GM10248 (cell line): Measurements from ENCODE around the gene ADAMTSL3.

Experiments
- CTCF ChIA-PET: fragments of 300-600 bp; sonication (Branson Sonifier 250); formaldehyde crosslinking; extraction: SDS; loops from one replicate; lab custom pipeline; 2021; ENCODE audit warnings: antibody characterized with exemption; lab: Yijun Ruan, JAX
- POLR2A ChIA-PET: fragments of 350-650 bp; sonication (Branson Sonifier 250); formaldehyde crosslinking; extraction: SDS; loops from one replicate; lab custom pipeline; 2020; ENCODE audit warnings: antibody characterized with exemption; lab: Yijun Ruan, JAX
- DNase-seq: peaks from one replicate; pipeline ENCODE4 v3.0.0; 2012; ENCODE audit errors: extremely low spot score
- TF ChIP-seq, protein P1 (sequence below): IDR thresholded peaks from 2 replicates; pipeline ENCODE4 v1.5.1; 2012; ENCODE audit warnings: mild to moderate bottlenecking, low read depth; ENCODE audit errors: extremely low read depth, missing control alignments, control extremely low read depth

ADAMTSL3 gene

GRCh38 chr15:83717010-83717409 is 63.1 kb downstream of the ADAMTSL3 start:
- TF ChIP-seq, protein P1, sequence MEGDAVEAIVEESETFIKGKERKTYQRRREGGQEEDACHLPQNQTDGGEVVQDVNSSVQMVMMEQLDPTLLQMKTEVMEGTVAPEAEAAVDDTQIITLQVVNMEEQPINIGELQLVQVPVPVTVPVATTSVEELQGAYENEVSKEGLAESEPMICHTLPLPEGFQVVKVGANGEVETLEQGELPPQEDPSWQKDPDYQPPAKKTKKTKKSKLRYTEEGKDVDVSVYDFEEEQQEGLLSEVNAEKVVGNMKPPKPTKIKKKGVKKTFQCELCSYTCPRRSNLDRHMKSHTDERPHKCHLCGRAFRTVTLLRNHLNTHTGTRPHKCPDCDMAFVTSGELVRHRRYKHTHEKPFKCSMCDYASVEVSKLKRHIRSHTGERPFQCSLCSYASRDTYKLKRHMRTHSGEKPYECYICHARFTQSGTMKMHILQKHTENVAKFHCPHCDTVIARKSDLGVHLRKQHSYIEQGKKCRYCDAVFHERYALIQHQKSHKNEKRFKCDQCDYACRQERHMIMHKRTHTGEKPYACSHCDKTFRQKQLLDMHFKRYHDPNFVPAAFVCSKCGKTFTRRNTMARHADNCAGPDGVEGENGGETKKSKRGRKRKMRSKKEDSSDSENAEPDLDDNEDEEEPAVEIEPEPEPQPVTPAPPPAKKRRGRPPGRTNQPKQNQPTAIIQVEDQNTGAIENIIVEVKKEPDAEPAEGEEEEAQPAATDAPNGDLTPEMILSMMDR: no peak
- DNase-seq: no peak
- CTCF ChIA-PET: interaction anchor here (1.1 kb wide), 1 partner anchor 16 kb away, joined by 3 read pairs; no protein-coding TSS in a partner anchor
- POLR2A ChIA-PET: no interaction called here

DNA sequence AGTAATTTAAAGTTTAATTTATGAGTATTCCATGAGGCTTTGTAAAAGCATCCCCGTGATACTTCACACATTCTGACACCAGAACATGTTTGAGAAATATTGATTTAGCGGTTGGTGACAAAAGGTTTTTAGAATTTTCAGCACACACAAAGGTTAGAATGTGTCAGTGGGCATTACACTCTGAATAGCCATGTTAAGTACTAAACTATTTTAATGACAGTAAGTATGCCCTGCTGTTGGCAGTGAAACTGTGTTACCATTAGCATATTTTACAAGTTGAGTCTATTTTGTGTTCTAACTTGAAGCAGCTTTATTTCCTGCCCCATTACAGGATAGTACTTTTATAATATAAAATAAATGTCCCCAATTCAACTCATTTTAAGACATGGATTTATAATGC is 66.5 kb downstream of the ADAMTSL3 start:
- POLR2A ChIA-PET: no interaction called here
- TF ChIP-seq, protein P1: no peak
- CTCF ChIA-PET: no interaction called here
- DNase-seq: no peak

- ChIA-PET CTCF (no interaction called here), POLR2A (no interaction called here)
- no peak for DNase-seq
- TF ChIP-seq, protein P1: no peak
These were observed 67.1 kb downstream of the ADAMTSL3 start for GRCh38 chr15:83721031-83721430.

DNA sequence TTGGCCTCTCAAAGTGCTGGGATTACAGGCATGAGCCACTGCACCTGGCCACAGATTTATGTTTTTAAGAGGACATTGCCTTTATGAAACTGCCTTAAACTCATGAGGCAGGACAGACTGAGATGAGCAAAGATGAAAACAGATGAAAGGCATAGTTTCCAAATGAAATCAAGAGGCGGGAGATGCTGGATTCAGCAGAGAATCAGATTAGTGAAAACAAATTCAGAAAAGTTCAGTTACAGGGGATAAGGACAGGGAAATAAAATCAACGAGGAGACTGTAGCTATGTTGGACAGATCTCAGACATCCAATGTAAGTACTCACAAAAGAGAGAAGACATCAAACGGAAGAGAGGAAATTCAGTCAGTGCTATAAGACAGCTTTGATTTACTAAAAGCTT is 68.1 kb downstream of the ADAMTSL3 start:
- ChIA-PET CTCF (interaction anchor here (1.2 kb wide), 1 partner anchor 12 kb away, joined by 3 read pairs; no protein-coding TSS in a partner anchor), POLR2A (no interaction called here)
- TF ChIP-seq, protein P1: no peak
- DNase-seq: no peak

DNA sequence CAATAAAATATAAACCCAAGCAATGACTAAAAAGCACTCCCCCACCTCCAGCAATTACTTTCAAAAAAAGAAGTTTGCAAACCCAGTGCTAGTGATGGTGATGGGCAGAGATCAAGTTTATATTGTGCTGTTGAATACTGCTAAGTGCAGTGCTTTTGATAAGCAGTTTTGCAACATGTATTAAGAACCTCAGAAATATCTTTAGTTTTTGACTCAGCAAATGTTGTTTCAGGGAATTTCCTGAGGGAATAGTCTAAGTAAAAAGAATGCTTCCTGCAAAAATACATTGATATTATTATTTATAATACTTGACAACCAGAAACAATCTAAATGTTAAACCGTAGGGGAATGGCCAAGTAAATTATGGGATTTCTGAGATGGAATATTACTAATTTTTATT is 69.3 kb downstream of the ADAMTSL3 start:
- ChIA-PET POLR2A (no interaction called here), CTCF (interaction anchor here (1.2 kb wide), 1 partner anchor 13 kb away, joined by 3 read pairs; no protein-coding TSS in a partner anchor)
- TF ChIP-seq, protein P1: no peak
- DNase-seq: no peak

DNA sequence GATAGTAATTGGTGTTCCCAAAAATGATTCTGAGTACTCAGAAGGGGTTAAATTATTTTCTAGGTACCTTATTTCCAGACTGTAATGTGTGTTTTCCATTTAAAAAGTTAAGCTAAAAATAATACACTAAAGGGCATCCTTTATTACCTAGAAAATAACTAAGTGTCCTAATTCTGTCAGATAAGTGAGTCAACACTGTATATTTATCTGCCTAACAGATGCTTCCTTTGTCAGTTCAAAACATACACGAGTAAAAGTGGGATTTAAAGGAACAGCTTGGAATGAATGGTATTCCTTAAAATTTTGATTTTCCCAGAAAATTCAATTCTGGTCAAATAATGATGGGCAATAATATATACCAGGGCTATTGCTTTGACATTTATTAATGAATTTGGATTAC is 78.3 kb downstream of the ADAMTSL3 start:
- ChIA-PET POLR2A (no interaction called here), CTCF (interaction anchor here (1.4 to 5.7 kb wide), 5 partner anchors 15 to 306 kb away, joined by 3 to 41 read pairs (median 22); no protein-coding TSS in a partner anchor)
- TF ChIP-seq, protein P1: no peak
- no peak for DNase-seq

DNA sequence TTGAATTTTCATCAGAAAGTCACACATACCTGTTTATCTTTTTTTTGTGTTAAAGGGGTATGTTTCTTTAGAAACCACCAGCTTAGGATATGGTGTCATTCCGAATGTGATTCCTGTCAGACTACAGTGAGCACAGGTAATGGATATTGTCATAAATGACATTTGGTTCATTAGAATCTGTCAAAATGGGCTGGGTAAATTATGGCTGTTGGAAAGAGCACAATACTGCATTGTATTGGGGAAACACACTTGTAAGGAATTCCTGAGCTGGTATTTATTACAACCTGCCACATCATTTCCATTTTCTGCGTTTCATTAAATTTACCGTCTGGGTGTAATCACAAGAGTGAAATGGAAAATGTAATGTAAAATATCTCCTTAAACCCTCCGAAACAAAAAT is 78.8 kb downstream of the ADAMTSL3 start:
- ChIA-PET CTCF (interaction anchor here (1.4 to 5.7 kb wide), 5 partner anchors 16 to 305 kb away, joined by 3 to 41 read pairs (median 22); no protein-coding TSS in a partner anchor), POLR2A (no interaction called here)
- DNase-seq: no peak
- TF ChIP-seq, protein P1: no peak
